ENCODE measurements around the gene TOP2B. TPM values are rescaled to one million over a fixed set of nuclear protein-coding genes. Genes with fewer than 3 reads are reported as not detected.

Gene TOP2B
- total RNA-seq, 6 experiments from 2014 or later = 26.3 to 42.3 (median 33.5) TPM

- H3K36me3 ChIP-seq = peaks cover 0 to 40% (median 0%) of the 10 kb centered on the region in 4 donors
- intact Hi-C loops (cut with DNase I) = no loop called here
- H3K27ac ChIP-seq = no peak overlapping the region
- DNase-seq (no peak), ATAC-seq (peak in 2 of 4 donors; percentile 58 to 61)
- no peak for TF ChIP-seq CTCF (IDR thresholded peaks at IDR 0.05)
- TF ChIP-seq POLR2A (IDR thresholded peaks at IDR 0.05) = no peak
- H3K4me1 ChIP-seq = peaks cover 0 to 37% (median 7%) of the 10 kb centered on the region in 4 donors
- H3K9me3 ChIP-seq = no peaks in the 10 kb centered on the region
- WGBS (ENCODE audit: insufficient coverage, low coverage, low lambda C conversion rate, missing lambda C conversion rate) = 58% methylated on average over 1 of the region's 1 CpG
- H3K4me3 ChIP-seq = no peak overlapping the region
- H3K27me3 ChIP-seq = no peaks in the 10 kb centered on the region
These were observed 32.7 kb downstream of the TOP2B start for GRCh38 chr3:25631989-25632388.

GRCh38 chr3:25621087-25621486, 43.6 kb downstream of the TOP2B start:
- 100% methylated on average over 2 of the region's 2 CpGs for WGBS (ENCODE audit: insufficient coverage, low coverage, low lambda C conversion rate, missing lambda C conversion rate)
- TF ChIP-seq POLR2A (IDR thresholded peaks at IDR 0.05) = no peak
- no peak for TF ChIP-seq CTCF (IDR thresholded peaks at IDR 0.05)
- H3K4me1 ChIP-seq = peaks cover 0 to 47% (median 5%) of the 10 kb centered on the region in 4 donors
- no peaks in the 10 kb centered on the region for H3K9me3 ChIP-seq
- peaks cover 0 to 25% (median 2%) of the 10 kb centered on the region in 4 donors for H3K36me3 ChIP-seq
- ATAC-seq = no peak
- no peak overlapping the region for H3K4me3 ChIP-seq
- H3K27me3 ChIP-seq = no peaks in the 10 kb centered on the region
- DNase-seq = no peak
- peak overlapping the region; percentile 34 to 63 (median 47) for H3K27ac ChIP-seq
- intact Hi-C loops (cut with DNase I) = no loop called here

GRCh38 chr3:25620493-25620892, 44.2 kb downstream of the TOP2B start:
- no peaks in the 10 kb centered on the region for H3K27me3 ChIP-seq
- no peaks in the 10 kb centered on the region for H3K9me3 ChIP-seq
- intact Hi-C loops (cut with DNase I) = no loop called here
- peaks cover 0 to 47% (median 5%) of the 10 kb centered on the region in 4 donors for H3K4me1 ChIP-seq
- no peak for TF ChIP-seq POLR2A (IDR thresholded peaks at IDR 0.05)
- H3K27ac ChIP-seq = peak overlapping the region; percentile 34 to 63 (median 47)
- H3K4me3 ChIP-seq = no peak overlapping the region
- DNase-seq (no peak), ATAC-seq (peak; percentile 89 to 98 (median 94))
- 46% methylated on average over 5 of the region's 5 CpGs for WGBS (ENCODE audit: insufficient coverage, low coverage, low lambda C conversion rate, missing lambda C conversion rate)
- peaks cover 0 to 25% (median 2%) of the 10 kb centered on the region in 4 donors for H3K36me3 ChIP-seq

GRCh38 chr3:25619382-25619781, 45.3 kb downstream of the TOP2B start:
- H3K36me3 ChIP-seq = peaks cover 0 to 23% (median 4%) of the 10 kb centered on the region in 4 donors
- intact Hi-C loops (cut with DNase I) = no loop called here
- peak overlapping the region in 1 of 3 donors; percentile 47 for H3K27ac ChIP-seq
- H3K9me3 ChIP-seq = no peaks in the 10 kb centered on the region
- no peaks in the 10 kb centered on the region for H3K27me3 ChIP-seq
- TF ChIP-seq POLR2A (IDR thresholded peaks at IDR 0.05) (no peak), CTCF (IDR thresholded peaks at IDR 0.05) (no peak)
- ATAC-seq = no peak
- H3K4me3 ChIP-seq = no peak overlapping the region
- no peak for DNase-seq
- H3K4me1 ChIP-seq = peaks cover 0 to 41% (median 5%) of the 10 kb centered on the region in 4 donors

- Histone ChIP-seq H3K4me3 (no peak overlapping the region), H3K27me3 (no peaks in the 10 kb centered on the region), H3K27ac (peak overlapping the region in 2 of 3 donors; percentile 7 to 22), H3K4me1 (peaks cover 0 to 35% (median 5%) of the 10 kb centered on the region in 4 donors), H3K9me3 (no peaks in the 10 kb centered on the region), H3K36me3 (peaks cover 0 to 10% (median 2%) of the 10 kb centered on the region in 4 donors)
- TF ChIP-seq POLR2A (IDR thresholded peaks at IDR 0.05) (no peak), CTCF (IDR thresholded peaks at IDR 0.05) (no peak)
- intact Hi-C loops (cut with DNase I) = no loop called here
- peak; percentile 47 to 76 (median 56) for ATAC-seq
- DNase-seq = no peak
These were observed 46.7 kb downstream of the TOP2B start for GRCh38 chr3:25618028-25618427.
